Activated CD8-positive, alpha-beta memory T cell treated with anti-CD3 and anti-CD28 coated beads for 48 hours (primary cell): ENCODE results near the gene CFAP99.
"Not testable (repeated sequence)": the region's sequence is repeated elsewhere in the genome, so short reads cannot be mapped to it uniquely, and the experiment has no call there.

Source experiments
- DNase-seq, 3 experiments: peaks; one replicate each; pipeline ENCODE4 v3.0.0-alpha.2; 2020; ENCODE audit warnings: low read depth in 2 of 3, low spot score in 2 of 3

The CFAP99 gene

DNA sequence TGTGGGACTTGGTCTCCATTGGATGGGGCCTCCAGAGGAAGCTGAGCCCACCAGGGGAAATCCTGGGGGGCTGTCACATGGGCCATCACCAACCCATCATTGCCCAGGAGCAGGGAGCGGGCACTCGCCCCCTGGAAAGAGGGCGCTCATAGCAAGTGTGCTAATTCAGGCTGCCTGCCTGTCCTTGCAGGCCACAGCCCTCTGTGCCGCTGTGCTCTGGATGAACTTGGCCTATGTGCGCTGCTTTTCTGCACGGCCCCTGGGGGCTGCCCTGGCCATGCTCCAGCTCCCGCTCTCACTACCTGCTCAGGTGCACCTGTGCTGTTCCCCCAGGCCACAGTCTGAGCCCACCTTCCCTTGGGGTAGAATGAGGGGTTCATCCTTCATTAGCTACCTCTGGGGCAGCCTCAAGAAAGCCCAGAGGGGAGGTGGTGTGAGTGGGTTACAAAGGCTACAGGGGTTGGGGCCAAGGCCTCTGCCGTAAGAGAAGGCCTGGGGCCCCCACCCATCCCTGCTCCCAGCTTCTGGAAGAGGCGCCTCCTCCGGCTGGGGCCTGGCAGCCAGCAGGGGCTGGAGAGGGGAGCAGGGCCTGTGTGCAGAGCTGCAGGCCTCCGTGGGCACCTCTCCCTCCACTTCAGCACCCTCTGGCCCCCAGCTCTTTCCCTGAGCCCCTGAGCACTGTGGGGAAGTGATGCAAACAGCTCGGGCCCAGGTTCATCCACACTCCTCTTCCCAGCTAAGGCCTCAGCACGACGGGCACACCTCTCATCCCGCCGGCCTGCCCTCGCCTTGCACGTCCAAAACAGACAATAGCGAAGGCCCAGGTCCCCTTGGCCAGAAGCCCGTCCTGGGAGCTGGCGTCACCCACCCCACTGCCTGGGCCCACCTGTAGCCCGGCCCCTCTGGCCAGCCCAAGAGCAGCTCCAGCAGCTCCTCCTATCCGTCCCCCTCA lies 8.9 kb downstream of the CFAP99 start:
- DNase-seq = no peak

DNA sequence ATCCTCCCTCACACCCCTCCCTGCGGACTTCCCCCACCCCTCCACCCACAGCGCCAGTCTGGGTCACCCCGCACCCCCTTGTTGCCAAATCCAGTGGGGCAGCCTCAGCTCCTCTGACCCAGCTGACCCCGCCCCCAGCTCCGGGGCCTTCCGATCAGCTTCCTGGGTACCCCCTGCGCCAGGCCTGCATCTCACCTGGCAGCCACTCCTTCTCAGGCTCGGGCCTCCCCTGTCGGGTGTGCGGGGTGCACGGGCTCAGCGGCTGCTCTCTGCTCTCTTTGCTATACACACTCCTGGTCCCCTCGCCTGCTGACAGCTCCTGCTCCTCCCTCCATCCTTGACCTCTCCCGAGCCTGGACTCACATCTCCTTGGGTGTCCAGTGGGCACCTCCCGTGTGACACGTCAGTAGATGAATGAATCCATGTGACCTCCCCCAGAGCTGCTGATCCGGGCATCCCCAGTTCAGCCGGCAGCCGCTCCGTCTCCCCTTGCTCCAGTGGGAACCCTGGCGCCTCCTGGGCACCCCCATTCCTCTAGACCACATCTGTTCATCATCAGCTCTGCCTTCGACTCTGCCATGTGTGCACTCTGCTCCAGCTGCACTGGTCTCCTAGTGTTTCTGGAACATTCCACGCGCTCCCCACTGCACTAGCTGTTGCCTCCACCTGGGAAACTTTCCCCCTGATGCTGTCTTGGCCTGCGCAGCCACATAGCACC lies 9.9 kb downstream of the CFAP99 start:
- no peak for DNase-seq

DNA sequence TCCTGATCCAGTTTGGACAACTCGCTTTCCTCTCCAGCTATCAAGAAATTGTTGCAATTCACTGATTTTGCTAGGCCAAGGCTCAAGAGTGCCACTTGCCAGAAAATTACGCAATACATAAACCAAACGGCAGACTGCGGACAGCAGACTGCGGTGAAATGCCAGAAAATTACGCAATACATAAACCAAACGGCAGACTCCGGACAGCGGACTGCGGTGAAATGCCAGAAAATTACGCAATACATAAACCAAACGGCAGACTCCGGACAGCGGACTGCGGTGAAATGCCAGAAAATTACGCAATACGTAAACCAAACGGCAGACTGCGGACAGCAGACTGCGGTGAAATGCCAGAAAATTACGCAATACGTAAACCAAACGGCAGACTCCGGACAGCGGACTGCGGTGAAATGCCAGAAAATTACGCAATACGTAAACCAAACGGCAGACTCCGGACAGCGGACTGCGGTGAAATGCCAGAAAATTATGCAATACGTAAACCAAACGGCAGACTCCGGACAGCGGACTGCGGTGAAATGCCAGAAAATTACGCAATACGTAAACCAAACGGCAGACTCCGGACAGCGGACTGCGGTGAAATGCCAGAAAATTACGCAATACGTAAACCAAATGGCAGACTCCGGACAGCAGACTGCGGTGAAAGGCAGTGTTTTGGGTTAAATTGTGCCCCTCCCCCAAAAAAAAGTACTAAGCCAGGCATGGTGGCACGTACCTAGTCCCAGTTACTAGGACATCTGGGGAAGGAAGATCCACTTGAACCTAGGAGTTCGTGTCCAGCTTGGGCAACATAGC lies 11.4 kb downstream of the CFAP99 start:
- not testable (repeated sequence) for DNase-seq

DNA sequence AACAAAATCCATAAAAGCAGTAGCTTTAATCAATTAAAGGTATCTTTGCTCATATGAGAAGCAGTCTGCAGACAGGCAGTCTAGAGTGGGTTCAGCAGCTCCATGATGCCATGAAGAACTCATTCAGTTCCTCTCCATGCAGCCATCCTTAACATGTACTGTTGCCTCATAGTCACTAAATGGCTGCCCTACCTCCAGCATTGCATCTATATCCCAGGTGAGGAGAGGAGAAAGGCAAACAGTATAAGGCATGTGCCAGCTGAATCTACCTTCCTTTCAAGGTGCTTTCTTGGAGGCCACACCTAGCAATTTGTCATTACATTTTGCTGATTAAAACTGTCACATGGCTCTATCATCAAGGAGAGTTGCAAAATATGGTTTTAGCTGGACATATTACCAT lies 13.2 kb downstream of the CFAP99 start:
- no peak for DNase-seq

DNA sequence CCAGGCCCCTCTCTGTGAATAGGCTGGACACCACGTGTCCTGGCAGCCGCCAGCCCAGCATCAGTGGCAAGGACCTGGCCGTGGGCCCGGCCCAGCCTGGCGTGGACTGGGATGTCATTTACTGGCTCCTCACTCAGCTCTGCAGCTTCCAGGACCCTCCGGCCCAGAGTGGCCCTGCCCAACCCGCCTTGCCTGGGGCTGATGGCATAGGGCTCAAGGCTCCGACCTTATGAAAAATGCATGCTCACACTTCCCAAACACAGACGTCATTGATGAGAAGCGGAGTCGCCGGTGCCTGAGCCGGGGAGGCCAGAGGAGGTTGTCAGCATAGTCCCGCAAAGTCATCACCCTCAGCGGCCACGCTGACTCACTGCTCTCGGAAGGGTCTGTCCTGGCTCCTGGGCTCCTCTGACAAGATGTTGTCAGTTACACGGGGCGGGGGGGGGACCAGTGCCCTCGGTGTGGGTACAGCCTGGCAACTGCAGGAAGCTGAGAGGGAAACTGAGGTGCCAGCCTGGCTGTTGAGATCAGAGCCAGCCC lies 14.3 kb downstream of the CFAP99 start:
- no peak for DNase-seq

DNA sequence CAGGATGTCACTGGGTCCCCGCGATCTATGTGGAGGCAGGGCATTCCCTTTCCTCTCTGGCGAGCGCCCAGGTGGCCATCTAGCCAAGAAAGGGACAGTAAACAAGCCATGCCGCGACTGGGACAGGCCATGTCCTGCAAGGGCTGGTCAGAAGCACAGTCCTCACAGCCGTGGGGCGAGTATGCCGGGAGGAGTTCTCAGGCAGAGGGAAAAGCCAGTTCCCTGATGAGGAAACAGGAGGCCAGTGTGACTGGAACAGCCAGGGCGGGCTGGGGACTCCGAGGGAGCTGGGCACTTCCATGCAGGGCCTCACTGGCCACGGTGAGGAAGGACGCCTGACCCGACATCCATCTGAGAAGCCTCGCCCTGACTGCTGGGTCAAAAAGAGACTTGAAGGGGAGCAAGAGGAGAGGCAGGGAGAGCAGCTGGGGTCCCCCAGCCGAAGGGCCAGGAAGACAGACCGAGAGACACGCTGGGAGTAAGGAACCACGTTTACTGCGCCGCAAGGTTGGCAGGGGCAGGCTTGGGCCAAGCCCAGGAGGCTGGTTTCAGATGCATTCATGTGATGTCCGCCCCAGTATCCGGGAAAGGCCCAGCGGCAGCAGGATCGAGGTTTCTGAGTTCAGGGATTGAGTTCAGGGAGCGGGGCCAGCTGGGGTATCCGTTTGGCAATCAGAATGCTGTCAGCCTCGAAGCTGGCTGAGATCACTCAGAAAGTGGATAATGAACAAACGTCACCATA lies 15.0 kb downstream of the CFAP99 start:
- no peak for DNase-seq

DNA sequence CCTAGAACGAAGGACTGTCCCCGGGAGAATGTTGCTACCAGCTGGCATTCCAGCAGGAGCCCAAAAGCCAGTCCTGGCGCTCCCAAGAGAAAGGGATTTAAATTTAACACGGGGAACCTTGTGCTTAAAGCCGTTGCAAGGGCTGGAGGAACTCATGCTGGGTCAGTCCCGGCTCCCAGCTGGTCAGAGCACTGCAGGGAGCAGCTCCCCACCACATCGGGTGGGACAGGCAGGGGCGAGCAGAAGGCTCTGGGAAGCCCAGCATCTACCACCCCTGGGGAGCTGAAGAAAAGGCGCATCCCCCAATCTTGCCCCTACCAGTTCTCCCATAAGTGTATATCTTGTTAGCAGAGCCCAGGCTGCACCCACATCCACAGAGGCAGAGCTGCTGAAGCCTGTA lies 15.7 kb downstream of the CFAP99 start:
- DNase-seq = no peak

DNA sequence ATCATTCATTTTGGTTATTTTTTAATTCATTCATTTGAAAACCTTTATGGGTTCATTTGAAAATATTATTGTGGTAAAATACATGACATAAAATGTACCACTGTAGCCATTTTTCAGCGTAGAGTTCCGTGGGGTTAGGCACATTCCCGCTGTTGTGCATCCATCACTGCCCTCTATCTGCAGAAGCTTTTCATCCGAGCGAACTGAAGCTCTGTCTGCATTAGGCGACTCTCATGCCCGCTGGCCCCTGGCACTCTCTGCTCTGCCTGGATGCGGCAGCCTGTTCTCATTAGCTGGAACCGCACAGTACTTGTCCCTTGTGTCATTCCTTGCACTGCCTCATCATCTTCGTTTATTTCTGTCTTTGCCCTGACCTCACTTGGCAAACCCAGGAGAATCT lies 17.5 kb downstream of the CFAP99 start:
- DNase-seq = no peak

DNA sequence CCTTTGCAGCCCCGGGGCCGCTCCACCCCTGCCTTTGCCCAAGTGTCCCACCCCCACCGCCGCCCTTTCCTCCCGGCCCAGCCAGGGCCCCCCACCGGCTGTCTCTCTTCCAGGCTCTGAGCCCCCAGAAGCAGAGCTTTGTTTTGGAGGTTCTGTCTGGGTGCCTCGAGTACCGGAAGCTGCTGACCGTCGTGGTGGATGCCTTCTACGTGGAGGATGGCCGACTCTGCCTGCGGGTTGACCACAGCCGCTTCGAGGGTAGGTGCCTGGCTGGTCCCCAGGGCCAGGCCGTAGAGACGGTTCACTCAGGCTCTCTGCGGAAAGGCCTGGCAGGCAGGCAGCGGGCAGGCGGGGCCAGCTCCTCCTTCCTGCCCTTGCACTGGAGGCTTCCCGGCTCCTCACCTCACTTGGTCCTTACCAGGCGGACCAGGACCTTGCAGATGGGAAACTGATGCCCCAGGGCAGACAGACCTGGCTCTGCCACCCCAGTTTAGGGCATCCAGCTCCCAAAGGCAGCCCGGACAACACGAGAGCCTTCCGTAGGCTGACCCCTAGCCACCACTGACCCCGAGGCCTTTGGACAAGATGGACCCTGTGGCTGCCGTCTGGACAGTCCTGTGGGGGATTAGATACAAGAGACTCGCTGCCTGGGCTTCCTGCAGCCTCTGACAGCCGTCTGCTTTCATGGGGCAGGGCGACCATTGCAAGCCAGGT lies 18.2 kb downstream of the CFAP99 start:
- DNase-seq = no peak

DNA sequence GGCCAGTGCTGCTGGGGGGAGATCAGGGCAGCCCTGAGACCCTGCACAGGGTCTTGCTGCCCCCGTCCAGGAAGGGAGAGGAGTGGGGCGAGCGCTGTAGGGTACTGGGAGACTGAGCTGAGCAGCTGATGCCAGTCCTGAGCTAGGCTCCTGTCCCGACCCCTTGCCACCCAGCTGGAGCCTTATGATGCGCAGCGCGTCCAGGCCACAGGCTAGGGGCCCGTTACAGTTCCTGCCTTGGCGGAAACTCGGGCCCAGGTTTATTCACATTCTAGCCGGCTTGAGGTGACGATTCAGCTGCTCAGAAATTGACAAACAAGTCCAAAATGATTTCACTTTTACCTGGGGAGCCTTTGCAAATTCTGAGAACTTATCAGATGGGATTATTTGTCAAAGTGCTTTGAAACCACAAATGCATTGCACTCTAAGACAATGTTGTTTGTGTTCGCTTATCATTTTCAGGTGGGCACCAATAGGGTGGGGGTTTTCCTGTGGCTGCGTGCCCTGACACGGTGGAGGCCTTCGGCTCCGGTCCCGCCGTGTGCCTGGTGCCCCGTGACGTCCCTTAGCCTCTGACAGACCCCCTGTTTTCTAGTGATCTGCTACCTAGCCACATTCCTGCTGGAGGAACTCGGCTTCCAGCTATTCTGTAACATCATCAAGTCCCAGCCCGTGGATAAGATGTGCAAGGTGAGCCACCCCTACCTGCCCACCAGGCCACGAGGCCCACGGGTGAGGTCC lies 18.9 kb downstream of the CFAP99 start:
- DNase-seq = no peak

DNA sequence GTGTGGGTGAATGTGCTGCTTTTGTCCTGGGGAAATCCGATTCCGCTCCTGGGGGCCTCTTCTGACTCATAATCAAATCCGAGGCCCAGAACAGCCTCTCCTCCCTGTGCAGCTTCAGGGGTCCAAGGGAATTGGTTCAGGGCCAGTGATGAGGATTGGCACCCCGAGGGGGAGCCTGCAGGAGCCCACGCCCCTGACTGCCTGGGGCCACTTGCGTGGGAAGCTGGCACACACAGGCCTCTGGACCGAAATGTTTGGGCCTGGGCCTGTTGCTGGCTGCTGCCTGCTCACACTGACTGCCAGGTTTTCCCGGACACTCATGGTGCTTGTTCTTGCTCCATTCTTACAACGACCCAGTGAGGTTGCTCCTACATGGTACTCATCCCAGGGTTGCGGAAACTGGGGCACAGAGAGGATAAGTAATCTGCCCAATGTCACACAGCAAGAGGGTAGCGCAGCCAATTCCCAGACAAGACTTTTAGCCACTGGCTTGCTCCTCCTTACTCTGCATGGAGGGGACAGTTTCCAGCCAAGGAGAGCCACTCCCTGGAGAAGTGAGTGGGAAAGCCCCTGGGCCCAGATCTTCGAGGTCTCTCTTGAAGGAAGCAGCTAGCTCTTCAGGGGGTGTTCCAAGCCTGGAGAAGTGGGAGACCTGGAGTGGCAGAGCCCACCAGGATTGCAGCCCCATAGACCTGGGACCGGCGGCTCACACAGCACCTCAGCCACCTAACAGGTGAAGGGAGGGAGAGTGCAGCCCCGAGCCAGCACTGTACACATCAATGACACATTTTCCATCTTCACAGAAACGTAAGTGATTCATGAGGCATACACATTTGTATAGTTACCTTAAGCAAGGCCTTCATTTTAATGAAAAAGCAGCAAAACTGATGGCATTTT lies 20.3 kb downstream of the CFAP99 start:
- DNase-seq = no peak

DNA sequence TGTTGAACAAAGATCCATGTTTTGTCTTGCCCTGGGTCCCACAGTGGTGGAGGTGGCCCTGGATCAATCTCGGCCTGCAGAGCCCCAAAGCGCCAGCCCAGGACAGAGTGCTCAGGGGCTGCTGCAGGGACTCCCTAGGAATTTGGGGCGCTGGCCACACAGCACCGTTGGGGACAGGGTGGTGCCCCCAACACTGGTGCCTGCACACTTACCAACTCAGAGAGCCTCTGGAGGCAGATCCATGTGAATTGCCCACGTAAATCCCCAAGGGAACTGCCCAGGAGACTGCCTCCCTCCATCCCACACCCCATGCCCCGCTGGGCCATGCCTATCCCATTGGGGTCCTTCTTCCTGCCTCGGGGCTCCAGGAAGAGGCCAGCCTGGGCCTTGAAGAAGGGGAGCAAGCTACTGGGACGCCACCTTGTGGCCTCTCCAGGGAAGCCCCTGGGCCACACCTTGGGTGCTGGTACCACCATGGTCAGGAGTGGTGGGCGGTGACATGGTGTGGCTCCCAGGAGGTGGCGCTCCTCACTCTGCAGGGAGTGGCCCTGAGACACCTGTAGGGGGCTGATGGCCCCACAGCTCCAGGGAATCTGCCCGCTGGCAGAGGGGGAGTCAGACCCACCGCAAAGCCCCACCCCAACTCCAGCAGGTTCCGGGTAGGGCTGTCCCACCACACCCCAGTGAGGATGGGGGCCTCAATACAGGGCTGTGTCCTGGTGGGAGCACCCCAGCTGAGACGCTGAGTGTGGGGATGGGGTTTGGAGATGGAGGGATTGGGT lies 22.8 kb downstream of the CFAP99 start:
- peak; percentile 52 to 71 (median 56) for DNase-seq

DNA sequence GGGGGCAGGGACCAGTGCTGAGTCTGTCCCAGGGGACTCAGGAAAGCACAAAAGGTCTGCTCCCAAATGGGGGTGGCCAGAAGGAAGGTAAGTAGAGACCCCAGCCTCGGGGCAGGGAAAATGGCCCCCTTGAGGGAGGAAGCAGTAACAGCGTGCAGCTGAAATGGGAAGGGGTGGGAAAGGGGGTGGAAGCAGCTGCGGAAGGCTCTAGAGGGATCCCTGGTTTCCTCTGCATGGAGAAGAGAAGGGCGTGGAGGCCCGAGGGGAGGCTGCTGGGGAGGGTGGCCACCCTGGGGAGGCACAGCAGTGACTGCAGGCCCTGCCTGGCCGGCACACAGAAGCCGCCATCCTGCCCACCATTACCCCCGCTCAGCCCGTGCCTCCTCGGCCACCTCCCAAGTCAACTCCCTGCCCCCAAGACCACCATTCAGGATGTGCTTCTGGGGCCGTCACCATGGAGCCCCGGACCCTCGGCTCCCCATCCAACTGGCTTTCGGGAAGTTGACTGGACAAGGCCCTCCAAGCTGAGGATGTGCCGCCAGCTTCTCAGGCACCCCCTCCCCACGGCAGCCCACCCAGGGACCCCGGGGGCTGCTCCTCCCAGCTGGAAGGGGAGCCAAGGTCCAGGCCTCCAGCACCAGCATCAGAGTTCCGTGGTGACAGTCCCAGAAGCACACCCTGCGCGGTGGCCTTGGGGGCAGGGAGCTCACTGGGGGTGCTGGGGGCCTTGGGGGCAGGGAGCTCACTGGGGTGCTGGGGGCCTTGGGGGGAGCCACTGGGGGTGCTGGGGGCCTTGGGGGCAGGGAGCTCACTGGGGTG lies 23.6 kb downstream of the CFAP99 start:
- DNase-seq = no peak

DNA sequence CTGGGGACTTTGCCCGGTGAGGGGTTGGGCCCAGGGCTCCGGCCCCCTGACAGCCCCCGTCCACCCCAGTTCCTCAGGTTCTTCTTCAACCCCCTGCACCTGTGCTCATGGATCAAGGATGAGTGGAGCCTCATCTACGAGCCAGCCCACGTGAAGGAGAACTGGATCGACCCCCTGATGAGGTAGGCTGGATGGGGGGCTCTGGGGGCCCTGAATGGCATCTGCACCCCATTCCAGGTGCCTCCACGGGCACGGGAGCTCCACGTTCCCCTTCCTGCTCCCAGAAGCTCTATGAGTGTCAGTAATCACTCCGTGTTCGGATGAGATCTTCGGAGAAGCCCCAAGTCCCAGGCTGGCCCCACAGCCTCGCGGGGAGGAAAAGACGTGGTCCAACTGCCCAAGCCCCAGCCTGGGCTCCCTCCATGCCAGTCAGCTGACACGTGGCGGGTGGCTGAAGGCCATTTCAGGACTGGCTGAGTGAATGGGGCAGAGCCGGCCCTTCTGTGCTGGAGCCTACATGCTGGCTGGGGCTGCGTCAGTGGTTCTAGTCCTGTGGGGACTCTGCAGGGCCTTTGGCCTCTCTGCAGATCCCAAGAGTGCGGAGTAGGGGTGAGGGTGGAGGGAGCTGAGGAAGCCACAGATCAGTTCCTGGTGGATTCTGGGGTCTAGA lies 24.4 kb downstream of the CFAP99 start:
- no peak for DNase-seq

DNA sequence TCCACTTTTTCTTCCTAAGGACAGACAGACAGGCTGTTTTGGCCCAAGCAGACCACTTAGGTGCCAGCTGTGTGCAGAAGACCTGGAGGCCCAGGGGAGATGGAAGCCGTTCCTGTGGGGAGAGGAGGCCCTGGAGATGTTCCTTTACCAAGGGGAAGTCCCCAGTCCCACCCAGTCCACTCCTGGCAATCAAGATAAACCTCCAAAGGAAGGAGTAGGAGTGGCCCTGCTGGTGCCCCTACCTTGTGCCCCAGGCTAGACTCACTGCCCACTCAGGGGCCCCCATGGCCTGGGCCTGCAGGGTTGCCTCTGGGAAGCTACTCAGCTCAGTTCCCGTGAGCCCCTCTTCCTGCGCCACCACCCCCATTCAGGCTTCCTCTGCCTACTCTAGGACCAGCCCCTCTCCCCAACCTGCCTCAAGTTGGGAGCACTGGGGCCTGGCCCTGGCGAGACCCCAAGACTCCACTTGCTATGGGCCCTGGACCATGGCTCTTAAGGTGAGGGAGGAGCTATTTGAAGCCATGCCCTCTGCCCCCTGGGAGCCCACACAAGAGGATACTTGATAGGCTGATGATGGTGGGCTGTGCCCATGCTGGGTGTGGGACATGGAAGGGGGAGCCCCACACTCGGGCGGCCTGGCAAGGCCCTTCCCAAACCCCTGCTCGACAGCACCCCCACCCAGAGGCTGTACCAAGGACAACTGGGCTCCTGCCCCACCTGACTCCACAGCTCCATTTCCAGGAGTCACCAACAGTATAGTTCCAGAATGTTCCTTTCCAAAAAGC lies 25.4 kb downstream of the CFAP99 start:
- DNase-seq = no peak
